Measurements from ENCODE around the gene KRTAP4-3.
"Not testable (repeated sequence)": the region's sequence is repeated elsewhere in the genome, so short reads cannot be mapped to it uniquely, and the experiment has no call there.

The KRTAP4-3 gene

GRCh38 chr17:41168121-41168520 is at the start of gene KRTAP4-3:
KRTAP4-3 (minus strand) TSS chr17:41168221; CDS start chr17:41168172, 49 bp downstream.
- DNase-seq: no peak

GRCh38 chr17:41215681-41216080 is 47.7 kb upstream of the KRTAP4-3 start:
- no peak for DNase-seq

- DNase-seq: no peak
Observed at GRCh38 chr17:41212524-41213169, 44.6 kb upstream of the KRTAP4-3 start.

- no peak for DNase-seq
Observed at GRCh38 chr17:41211845-41212466, 43.9 kb upstream of the KRTAP4-3 start.

- DNase-seq: no peak
Observed at GRCh38 chr17:41199421-41200078, 31.5 kb upstream of the KRTAP4-3 start.

- no peak for DNase-seq
Observed at GRCh38 chr17:41196068-41196467, 28.0 kb upstream of the KRTAP4-3 start.

GRCh38 chr17:41190328-41190727 is 22.3 kb upstream of the KRTAP4-3 start:
- DNase-seq: no peak

- not testable (repeated sequence) for DNase-seq
Observed at GRCh38 chr17:41189837-41190318, 21.9 kb upstream of the KRTAP4-3 start, which contains the start of gene KRTAP9-1. KRTAP9-1 (plus strand) TSS chr17:41189887; CDS start chr17:41189887, 0 bp downstream.

- DNase-seq: no peak
Observed at GRCh38 chr17:41186872-41187271, 18.9 kb upstream of the KRTAP4-3 start.

- no peak for DNase-seq
Observed at GRCh38 chr17:41185001-41185400, 17.0 kb upstream of the KRTAP4-3 start.

GRCh38 chr17:41184480-41184961 is 16.5 kb upstream of the KRTAP4-3 start, which contains the start of gene KRTAP4-1:
KRTAP4-1 (minus strand) TSS chr17:41184911; CDS start chr17:41184854, 57 bp downstream.
- DNase-seq: no peak

- DNase-seq: no peak
Observed at GRCh38 chr17:41178843-41179616, 11.0 kb upstream of the KRTAP4-3 start.

GRCh38 chr17:41178341-41178740 is 10.3 kb upstream of the KRTAP4-3 start:
- no peak for DNase-seq

- no peak for DNase-seq
Observed at GRCh38 chr17:41177727-41178271, 9.8 kb upstream of the KRTAP4-3 start, which contains the start of gene KRTAP4-2. KRTAP4-2 (minus strand) TSS chr17:41178221; CDS start chr17:41178164, 57 bp downstream.

- DNase-seq: no peak
Observed at GRCh38 chr17:41176744-41177387, 8.8 kb upstream of the KRTAP4-3 start.

- DNase-seq: no peak
Observed at GRCh38 chr17:41171886-41172285, 3.9 kb upstream of the KRTAP4-3 start.

GRCh38 chr17:41167561-41167960 is 460 bp downstream of the KRTAP4-3 start:
- DNase-seq: no peak

- DNase-seq: no peak
Observed at GRCh38 chr17:41163828-41164227, 4.2 kb downstream of the KRTAP4-3 start.

GRCh38 chr17:41160648-41161047 is 7.4 kb downstream of the KRTAP4-3 start, which contains the start of gene KRTAP4-4:
KRTAP4-4 (minus strand) TSS chr17:41160748; CDS start chr17:41160691, 57 bp downstream.
- DNase-seq: no peak

- not testable (repeated sequence) for DNase-seq
Observed at GRCh38 chr17:41160190-41160589, 7.8 kb downstream of the KRTAP4-3 start.

- DNase-seq: no peak
Observed at GRCh38 chr17:41153856-41154255, 14.2 kb downstream of the KRTAP4-3 start.

- DNase-seq: no peak
Observed at GRCh38 chr17:41151525-41151924, 16.5 kb downstream of the KRTAP4-3 start.
